ENCODE results near the gene CPOX.

- TF ChIP-seq CTCF (IDR thresholded peaks at IDR 0.05), result no peak
- TF ChIP-seq EP300 (IDR thresholded peaks at IDR 0.05), result no peak
- no peak for TF ChIP-seq POLR2A (IDR thresholded peaks at IDR 0.05)
Measured at GRCh38 chr3:98589331-98590036, 3.9 kb downstream of the CPOX start.

Measured in tibial nerve (tissue), 4 donors.